CD4-positive, alpha-beta T cell treated with Interferon alpha-2 for 1 hour (primary cell): Measurements from ENCODE around the gene GIPC2.
"Not testable (repeated sequence)": the region's sequence is repeated elsewhere in the genome, so short reads cannot be mapped to it uniquely, and the experiment has no call there.

Experiments
- DNase-seq, 2 donors: peaks; one replicate each; pipeline ENCODE4 v3.0.0-alpha.2; 2020 to 2022

The GIPC2 gene

DNA sequence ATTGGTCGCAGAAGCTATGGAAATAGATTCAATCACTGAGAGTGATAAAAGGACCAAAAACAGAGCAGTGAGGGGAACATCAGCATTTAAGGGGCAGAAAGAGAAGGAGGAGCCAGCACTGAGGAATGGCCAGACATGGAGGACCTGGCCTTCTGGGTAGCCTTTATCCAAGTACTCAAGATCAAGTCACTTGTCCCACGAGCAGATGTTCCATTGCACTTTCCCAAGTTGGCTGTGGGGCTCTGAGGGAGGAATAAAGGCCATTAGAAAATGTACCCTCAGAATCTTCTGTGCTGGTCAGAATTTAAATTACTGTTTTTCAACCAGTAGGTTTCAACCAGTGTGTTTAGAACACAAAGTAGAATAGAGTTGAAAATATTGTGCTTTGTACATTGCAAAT lies 55.3 kb downstream of the GIPC2 start:
- DNase-seq: no peak

DNA sequence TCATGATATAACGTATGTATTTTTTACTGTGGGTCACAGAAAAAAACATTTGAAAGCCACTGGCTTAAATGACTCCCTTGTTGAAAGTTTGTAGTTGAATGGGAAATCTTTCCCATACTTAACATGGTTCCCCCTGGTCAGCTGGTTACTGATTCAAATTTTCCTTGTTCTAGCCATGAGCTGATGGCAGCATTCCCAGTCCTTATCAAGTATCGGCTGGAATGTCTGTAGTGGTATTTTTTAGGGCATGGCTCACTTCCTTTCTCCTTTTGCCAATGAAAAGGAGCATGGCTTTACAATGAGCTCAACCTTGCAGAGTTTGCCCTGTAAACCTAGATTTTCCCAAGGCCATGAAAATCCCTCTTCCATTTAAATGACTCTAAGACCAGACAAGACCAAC lies 55.7 kb downstream of the GIPC2 start:
- no peak for DNase-seq

DNA sequence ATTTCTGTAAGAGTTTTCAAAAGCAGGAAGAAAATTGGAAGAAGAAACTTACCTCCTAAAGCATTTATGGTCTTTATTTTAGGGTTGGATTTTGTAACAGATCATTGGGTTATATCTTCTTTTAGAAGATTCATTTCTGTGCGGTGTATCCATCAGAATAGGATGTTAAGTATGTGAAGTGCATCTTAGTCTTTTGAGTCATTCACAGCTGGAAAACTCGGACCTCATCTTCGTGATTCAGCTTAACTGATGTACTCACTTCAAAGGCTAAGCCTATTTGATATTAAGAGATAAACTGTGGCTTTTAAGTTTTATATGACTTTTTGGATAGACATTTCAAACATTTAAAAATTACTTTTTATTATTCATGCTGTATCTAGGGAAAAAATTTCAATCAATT lies 56.3 kb downstream of the GIPC2 start:
- no peak for DNase-seq

DNA sequence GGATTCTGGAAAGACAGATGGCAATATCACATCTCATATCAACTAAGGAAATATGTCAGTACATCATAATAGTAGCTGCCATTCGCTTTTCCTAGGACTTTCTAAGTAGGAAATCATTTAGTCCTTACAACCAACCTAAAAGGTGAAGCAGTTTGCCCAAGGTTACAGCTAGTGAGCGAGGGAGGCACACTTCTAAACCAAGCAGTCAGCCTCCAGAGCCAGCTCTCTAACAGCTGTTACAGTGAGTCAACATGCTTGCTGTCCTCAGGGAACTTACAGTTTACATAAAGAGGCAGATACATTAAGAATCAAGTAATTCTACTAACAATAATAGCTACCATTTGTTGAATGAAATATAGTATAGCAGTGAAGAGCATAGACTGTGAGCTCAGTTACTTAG lies 57.1 kb downstream of the GIPC2 start:
- no peak for DNase-seq

DNA sequence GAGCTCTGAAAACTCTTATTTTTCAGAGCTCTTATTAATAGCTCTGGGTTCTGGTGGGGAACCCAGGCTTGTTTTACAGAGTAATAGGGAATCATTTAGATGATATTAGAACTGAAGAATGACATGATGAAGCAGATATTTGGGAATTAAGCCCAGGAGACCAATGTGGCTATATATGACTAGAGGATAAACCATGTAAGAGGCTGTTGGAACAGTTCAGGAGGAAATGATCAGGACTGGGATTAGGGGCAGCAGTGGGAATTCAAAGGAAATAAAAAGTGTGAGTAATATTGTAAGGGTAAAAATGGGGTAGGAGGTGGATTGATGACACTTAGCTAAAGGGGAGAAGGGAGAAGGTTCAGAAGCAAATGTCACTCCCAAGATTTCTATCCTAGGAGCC lies 58.6 kb downstream of the GIPC2 start:
- no peak for DNase-seq

DNA sequence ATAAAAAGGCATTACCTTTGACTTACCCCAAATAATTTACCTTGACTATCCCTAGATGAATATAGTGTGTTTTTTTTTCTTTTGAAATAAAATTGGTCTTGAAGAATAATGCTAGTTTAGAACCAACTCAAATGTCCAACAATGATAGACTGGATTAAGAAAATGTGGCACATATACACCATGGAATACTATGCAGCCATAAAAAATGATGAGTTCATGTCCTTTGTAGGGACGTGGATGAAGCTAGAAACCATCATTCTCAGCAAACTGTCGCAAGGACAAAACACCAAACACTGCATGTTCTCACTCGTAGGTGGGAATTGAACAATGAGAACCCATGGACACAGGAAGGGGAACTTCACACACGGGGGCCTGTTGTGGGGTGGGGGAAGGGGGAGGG lies 63.9 kb downstream of the GIPC2 start:
- not testable (repeated sequence) for DNase-seq

DNA sequence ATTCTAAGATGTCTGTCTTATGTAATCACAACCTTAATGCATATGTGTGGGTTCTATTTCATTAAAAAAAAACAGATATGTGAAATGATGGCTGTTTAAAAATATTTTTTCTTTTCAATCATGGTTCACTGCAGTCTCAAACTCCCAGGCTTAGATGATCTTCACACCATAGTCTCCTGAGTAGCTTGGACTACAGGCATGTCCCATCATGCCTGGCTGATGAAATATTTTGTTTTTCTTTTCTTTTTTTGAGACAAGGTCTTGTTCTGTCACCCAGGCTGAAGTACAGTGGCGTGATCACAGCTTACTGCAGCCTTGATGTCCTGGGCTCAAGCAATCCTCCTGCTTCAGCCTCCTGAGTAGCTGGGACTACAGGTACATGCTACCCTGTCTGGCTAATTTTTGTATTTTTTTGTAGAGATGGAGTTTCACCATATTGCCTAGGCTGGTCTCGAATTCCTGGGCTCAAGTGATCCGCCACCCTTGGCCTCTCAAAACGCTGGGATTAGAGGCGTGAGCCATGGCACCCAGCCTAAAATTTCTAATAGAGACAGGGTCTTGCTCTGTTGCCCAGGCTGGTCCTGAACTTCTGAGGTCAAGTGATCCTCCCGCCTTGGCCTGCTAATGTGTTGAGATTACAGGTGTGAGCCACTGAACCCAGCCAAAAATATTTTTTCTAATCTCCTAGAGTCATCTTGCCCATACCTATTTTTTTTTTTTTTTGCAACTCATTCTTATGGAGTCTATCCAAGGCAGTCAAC lies 67.6 kb downstream of the GIPC2 start:
- DNase-seq: no peak

DNA sequence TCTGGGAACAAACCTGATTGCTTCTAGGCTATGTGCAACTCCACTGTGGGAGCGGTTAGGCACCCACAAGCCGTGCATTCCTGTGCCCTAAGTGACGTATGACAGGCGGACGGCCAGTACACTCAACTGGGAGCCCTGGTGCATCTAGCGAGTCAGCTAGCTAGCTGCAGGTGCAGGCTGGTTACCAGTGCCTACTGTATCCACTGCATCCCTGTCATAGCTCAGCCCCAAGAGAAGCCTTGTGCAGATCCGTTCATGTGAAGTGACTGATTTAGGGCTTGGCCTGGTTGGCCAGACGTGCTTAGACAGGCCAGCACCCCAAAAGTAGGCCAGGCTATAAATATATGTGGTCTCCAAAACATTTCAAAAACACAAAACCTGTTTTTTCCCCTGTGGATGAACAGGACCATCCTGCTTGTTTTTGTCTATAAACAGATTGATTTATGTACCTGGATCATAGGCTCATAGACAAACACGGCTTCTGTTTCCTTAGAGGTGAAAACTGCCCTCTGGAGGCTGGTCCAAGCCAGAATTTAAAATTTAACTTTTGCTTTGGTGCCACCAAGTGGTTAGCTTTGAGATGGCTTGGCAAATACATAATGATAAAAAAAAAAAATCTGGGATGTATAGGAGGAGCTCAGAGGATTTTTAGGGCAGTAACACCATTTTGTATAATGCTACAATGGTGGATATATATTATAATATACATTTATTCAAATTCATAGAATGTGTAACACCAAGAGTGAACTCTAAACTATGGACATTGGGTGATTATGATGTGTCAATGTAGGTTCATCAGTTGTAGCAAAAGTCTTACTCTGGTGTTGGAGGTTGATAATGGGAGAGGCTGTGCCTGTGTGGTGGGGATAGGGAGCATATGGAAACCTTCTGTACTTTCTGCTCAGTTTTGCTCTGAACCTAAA lies 68.5 kb downstream of the GIPC2 start:
- DNase-seq: peak; percentile 47 to 74

DNA sequence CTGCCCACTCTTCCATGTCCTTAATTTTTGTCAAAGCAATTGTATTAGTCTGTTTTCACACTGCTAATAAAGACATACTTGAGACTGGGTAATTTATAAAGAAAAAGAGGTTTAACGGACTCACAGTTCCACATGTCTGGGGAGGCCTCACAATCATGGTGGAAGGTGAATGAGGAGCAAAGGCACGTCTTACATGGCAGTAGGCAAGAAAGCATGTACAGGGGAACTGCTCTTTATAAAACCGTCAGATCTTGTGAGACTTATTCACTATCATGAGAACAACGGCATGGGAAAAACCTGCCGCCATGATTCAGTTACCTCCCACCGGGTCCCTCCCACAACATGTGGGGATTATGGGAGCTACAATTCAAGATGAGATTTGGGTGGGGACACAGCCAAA lies 74.7 kb downstream of the GIPC2 start:
- not testable (repeated sequence) for DNase-seq

DNA sequence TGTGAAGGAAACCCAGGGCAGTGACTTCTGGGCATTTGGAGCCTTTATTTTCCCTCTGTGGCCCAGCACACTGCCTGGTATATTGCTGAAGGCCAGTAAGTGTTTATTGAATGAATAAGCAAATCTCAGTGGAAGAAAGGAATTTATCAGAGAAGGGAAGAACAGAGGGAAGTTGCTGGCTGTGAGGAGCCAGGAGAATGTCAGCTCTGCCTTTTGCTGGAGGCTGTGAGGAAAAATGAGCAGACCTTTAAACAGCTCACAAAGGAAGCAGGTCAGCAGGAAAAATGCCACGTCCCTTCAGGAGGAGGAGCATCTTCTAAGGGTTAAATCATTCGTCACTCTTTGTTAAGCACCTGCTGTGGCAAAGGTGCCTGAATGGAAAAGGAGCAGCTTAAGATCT lies 75.9 kb downstream of the GIPC2 start:
- no peak for DNase-seq

DNA sequence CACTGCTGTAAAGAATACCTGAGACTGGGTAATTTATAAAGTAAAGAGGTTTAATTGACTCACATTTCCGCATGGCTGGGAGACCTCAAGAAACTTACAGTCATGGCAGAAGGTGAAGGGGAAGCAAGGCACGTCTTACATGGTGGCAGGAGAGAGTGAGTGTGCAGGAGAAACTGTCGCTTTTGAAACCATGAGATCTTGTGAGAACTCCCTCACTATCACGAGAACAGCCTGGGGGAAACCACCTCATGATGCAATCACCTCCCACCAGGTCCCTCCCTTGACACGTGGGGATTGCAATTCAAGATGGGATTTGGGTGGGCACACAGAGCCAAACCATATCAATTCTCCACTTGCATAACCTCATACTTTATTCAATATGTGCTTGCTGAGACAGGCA lies 76.6 kb downstream of the GIPC2 start:
- no peak for DNase-seq

DNA sequence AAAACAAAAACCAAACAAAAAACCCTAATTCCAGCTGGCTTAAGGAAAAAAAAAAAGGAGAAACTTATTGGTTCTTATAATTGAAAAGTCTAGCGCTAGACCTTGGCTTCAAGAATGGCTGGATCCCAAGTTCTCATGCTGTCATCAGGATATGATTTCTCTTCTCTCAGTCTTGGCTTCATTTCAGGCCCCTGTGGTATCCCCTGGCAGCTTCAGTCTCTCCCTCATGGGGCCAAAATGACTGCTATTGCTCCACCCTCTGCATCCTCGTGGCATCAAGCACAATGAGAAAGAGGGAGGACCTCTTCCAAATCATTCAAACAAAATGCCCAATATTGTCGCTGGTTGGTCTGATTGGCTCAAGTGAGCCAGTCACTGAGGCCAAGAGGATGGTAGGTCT lies 80.7 kb downstream of the GIPC2 start:
- no peak for DNase-seq

DNA sequence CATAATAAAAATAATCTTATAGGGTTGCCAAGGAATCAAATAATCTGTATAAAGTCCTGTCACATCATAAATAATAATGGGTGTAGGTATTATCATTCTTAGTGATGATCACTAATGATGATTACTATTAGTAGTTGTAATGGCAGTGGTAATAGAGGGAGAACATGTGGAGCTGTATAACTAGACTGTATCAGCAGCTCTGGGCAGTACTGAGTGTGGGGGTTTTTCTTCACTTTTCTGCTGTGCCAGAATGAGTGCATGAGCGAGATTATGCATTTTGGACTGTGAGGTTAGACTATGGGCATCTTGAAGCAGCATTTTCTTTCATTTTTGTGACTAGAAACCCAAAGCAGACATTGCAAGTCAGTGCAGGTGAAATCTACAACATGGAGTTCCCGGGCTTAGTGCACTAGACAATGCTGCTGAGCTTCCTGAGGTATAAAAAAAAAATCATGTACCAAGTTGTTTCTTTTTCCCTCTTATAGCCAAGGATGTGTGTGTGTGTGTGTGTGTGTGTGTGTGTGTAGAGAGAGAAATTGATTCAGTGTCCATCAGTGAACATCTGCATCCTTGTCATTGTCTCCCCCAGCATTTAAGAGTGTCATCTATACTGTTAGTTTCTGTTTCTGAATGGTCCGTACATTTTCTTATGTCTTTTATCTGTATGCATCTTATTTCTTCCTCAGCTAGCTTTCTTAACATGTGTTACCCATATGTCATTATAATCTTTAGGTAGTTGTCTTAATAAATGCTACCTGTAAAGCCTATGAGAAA lies 86.6 kb downstream of the GIPC2 start:
- no peak for DNase-seq

DNA sequence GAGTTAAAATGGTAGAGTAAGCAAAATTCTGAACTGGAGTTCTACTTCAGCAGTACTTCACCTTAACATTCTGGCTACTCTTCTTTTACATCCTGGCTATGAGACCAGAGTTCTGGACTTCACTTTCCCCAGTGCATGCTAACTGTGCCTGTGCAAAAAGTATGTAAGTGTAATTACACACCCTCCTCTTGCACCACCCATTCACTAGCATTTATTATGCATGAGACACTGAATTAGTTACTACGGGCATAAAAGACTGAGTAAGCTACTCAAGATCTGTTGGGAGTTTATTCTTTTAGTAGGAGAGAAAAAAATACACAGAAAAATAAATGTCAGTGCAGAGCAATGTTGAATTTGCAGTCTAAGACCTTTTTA lies 87.2 kb downstream of the GIPC2 start:
- no peak for DNase-seq

DNA sequence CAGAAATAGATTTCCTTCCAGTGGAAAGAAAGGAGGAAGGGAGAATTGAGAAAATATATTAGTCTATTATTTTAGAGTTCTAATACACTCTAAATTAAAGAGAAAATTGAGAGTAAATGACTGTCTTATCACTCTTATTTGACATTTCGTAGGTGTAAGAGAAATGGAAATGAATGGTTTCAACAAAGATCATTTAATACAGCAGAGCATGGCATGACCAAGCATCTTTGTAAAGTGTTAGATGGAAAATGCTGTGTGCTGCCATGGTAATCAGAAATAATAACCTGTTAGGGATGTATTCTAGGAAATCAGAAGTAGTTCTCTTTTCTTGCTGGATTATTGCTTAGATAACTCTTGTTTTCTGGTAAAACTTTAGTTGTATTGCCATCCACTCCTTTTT lies 90.9 kb downstream of the GIPC2 start:
- no peak for DNase-seq

DNA sequence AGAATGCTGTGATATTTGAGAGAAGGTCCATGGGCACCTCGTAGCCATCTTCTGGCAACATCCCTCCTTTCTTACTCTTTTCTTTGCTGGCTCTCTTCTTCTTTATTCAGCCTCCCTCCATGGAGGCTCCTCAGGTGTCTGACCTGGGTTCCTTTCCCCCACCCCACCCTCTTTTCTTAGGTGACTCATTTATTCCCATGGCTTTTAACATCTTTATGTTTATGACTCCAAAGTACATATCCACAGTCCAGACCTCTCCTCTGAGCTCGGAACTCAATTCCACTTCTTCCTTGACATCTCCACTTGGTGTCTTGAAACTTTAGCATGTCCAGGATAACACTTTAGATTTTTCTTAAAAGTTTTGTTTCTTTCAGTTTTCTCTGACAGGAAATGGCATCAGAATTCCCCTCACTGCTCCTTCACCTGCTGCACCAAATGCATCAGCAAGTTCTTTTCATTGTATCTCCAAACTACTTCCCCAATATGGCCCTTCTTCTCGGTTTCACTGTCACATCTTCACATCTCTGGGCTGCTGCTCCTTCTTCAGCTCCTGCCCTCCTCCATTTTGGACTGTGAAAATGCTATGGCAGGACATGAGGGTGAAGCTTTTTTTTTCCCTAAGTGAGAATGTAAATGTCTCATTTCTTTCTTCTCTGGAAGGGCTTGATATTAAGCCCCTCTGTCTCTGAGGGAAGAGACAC lies 95.9 kb downstream of the GIPC2 start:
- DNase-seq: no peak

DNA sequence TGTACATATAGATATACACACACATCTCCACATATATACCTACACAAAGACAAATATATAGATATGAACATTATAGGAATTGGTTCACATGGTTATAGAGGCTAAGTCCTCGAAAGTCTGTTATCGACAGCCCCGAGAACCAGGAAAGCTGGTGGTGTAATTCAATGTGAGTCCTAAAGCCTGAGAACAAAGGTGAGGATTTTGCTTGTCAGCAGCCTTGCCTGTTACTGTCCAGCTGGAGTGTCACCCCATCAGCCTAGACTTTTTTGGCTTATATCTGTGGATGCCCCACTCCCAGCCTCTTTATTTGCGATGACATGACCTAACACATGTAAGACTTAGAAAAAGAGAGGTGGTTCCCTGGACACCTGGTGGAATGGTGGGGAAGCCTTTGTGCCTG lies 97.0 kb downstream of the GIPC2 start:
- no peak for DNase-seq

DNA sequence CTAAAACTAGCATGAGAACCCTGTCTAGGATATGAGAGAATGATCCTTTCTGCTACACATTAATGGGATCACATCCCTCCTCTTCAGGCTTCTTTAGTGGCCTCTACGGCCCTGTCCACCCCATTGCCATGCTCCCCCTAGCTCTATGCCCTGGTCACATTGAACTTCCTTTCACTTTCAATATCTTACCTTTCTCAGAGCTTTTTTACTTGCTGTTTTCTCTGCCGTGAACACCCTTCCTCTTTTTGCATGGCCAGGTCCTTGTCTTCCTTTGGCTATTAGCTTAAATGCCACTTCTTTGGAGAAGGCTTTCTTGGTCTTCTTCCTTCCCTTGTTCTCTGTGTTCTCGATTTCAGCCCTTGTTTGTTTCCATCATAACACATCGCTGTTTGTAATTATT lies 97.4 kb downstream of the GIPC2 start:
- DNase-seq: peak in 1 of 2 donors; percentile 31

DNA sequence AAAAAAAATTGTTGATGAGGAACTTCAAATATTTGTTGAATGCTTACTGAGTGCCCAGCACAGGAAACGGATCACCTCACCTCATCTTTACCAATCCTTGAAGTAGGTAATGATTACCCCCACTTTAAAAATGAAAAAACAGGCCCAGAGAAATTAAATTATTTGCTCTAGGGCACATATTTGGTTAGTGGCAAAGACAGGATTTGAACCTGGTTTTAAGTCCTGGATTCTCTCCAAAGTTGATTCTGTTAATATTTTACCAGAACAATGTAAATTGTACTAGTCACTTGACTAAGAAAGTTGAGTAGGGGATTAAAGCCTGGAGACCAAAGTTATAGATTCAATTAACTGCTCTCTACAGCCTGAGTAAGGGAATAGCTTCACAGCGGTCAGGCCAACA lies 97.9 kb downstream of the GIPC2 start:
- DNase-seq: no peak

DNA sequence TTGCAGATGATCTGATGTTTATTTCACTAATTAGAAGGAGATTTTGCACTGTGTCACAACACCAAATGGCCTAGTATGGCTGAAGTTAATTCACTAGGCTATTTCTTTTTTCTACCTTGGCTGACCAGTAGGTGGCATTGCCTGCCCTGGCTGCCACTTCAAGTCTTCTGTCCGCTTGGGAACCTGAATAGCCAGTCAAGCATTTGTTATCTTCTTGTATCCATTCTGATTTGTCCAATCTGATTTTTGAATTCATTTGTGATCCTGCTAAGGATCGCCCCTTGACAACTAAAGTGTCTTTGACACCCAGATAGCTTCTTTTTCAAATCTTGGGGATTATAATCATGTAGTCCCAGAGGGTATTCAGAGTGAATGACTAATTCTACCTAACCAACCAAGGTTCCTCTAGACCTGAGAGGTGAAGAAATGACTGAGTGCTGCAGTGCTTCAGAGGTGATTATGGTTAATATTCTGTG lies 99.4 kb downstream of the GIPC2 start:
- peak; percentile 28 to 55 for DNase-seq

DNA sequence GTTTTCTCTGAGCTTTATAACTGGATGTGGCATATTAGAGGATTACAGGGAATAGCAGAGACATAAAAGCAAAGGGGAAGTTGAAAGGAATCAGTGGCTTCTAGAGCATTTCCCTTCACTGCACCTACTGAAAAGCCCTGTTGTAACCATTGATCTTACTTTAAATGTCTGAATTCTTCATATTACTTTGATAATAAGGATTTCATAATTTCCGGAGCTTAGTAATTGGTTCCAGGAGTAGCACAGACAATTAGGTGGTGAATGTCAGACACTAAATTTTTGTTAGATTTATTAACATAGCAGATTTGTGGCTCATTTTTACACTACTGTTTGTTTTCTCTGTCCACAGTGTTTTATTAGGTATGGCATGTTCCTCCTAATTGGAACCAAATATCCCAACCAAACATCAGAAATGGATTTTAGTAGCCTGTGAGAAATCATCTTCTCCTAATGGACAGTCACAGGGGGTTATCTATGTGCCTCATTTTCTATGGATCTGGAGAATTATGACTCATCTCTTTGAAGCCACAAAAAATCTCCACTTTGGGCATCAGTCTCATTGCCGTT lies 100.5 kb downstream of the GIPC2 start:
- DNase-seq: no peak

DNA sequence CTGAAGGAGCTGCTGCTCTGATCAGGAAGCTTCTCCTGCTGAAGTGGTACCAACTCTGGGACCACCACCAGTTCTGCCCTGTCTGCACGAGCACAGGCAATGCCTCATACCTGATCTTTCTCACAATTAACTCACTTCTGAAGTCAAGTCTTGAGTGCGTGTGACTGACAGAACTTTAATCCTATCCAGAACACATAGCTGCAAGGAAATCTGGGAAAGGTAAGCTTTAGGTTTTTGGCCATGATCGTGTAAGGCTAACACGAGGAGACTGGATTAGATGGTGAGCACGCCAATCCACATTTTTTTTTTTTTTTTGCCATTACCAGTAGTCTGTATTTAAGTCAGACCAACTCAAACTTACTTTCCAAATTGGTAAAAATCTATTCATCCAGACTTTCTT lies 101.3 kb downstream of the GIPC2 start:
- no peak for DNase-seq
